Measurements from ENCODE around the gene NUP50. TPM values are rescaled to one million over a fixed set of nuclear protein-coding genes. Genes with fewer than 3 reads are reported as not detected.

The NUP50 gene
- total and polyA plus RNA-seq, 2 donors from 2014 or later: 11.3 to 64.2 TPM

GRCh38 chr22:45235851-45236342, 72.2 kb downstream of the NUP50 start:
- Histone ChIP-seq H3K27ac (ENCODE audit: low read depth in 2 of 2, low read length in 2 of 2) (no peak overlapping the region), H3K9ac (ENCODE audit: low read length in 3 of 3) (no peak overlapping the region), H3K9me3 (ENCODE audit: control insufficient read depth in 2 of 3, insufficient read depth in 1 of 3, low read length in 3 of 3) (no peaks in the 10 kb centered on the region), H3K36me3 (ENCODE audit: control insufficient read depth in 2 of 3, insufficient read depth in 3 of 3, low read length in 3 of 3) (no peaks in the 10 kb centered on the region), H3K27me3 (ENCODE audit: control insufficient read depth, insufficient read depth, low read length) (no peaks in the 10 kb centered on the region), H3K4me3 (ENCODE audit: low read length in 3 of 3) (no peak overlapping the region), H3K4me1 (ENCODE audit: control insufficient read depth in 2 of 3, insufficient read depth in 2 of 3, low read depth in 1 of 3, low read length in 3 of 3) (peaks cover 0 to 12% (median 6%) of the 10 kb centered on the region in 3 donors)
- FAIRE-seq: no peak
- intact Hi-C loops (cut with DNase I): no loop called here
- no peak for TF ChIP-seq CTCF (IDR thresholded peaks at IDR 0.05; ENCODE audit: borderline replicate concordance, extremely low read depth, insufficient read depth)
- DNase-seq: no peak

- no peak overlapping the region for H3K4me3 ChIP-seq (ENCODE audit: low read length in 3 of 3)
- H3K36me3 ChIP-seq (ENCODE audit: control insufficient read depth in 2 of 3, insufficient read depth in 3 of 3, low read length in 3 of 3): no peaks in the 10 kb centered on the region
- no peaks in the 10 kb centered on the region for H3K9me3 ChIP-seq (ENCODE audit: control insufficient read depth in 2 of 3, insufficient read depth in 1 of 3, low read length in 3 of 3)
- DNase-seq (peak in 2 of 5 donors; percentile 29 to 61), FAIRE-seq (no peak)
- H3K27ac ChIP-seq (ENCODE audit: low read depth in 2 of 2, low read length in 2 of 2): no peak overlapping the region
- peaks cover 0 to 12% (median 9%) of the 10 kb centered on the region in 3 donors for H3K4me1 ChIP-seq (ENCODE audit: control insufficient read depth in 2 of 3, insufficient read depth in 2 of 3, low read depth in 1 of 3, low read length in 3 of 3)
- no peaks in the 10 kb centered on the region for H3K27me3 ChIP-seq (ENCODE audit: control insufficient read depth, insufficient read depth, low read length)
- no peak for TF ChIP-seq CTCF (IDR thresholded peaks at IDR 0.05; ENCODE audit: borderline replicate concordance, extremely low read depth, insufficient read depth)
- H3K9ac ChIP-seq (ENCODE audit: low read length in 3 of 3): no peak overlapping the region
- intact Hi-C loops (cut with DNase I): no loop called here
Observed at GRCh38 chr22:45237065-45237990, 73.6 kb downstream of the NUP50 start.

Small RNA genes within 50 kb of the gene (microRNA-seq; reads per million reads assigned to microRNA genes)
- 11.8 reads per million, percentile 22 among the genes with 10 or more reads in this experiment for gene MIR1249

Other genes with a start within 250 kb of the NUP50 start
- gene PHF21B, start 153.9 kb upstream of the NUP50 start, total RNA-seq: 2.8 TPM
- 1.1 TPM for gene PHF21B, start 153.9 kb upstream of the NUP50 start, polyA plus RNA-seq (ENCODE audit: insufficient read depth, low read depth, low replicate concordance)
- 55.4 TPM for gene KIAA0930, start 77.0 kb downstream of the NUP50 start, total RNA-seq
- 26.4 TPM for gene KIAA0930, start 77.0 kb downstream of the NUP50 start, polyA plus RNA-seq (ENCODE audit: insufficient read depth, low read depth, low replicate concordance)
- gene UPK3A, start 121.0 kb downstream of the NUP50 start, total RNA-seq: not detected
- gene UPK3A, start 121.0 kb downstream of the NUP50 start, polyA plus RNA-seq (ENCODE audit: insufficient read depth, low read depth, low replicate concordance): not detected
- 13.0 TPM for gene FAM118A, start 146.0 kb downstream of the NUP50 start, total RNA-seq
- gene FAM118A, start 146.0 kb downstream of the NUP50 start, polyA plus RNA-seq (ENCODE audit: insufficient read depth, low read depth, low replicate concordance): 5.7 TPM
- gene SMC1B, start 249.7 kb downstream of the NUP50 start, total RNA-seq: not detected
- not detected for gene SMC1B, start 249.7 kb downstream of the NUP50 start, polyA plus RNA-seq (ENCODE audit: insufficient read depth, low read depth, low replicate concordance)
- 1.0 TPM for gene RIBC2, start 249.8 kb downstream of the NUP50 start, total RNA-seq
- not detected for gene RIBC2, start 249.8 kb downstream of the NUP50 start, polyA plus RNA-seq (ENCODE audit: insufficient read depth, low read depth, low replicate concordance)